Measurements from ENCODE around the gene FAM118A. TPM values are rescaled to one million over a fixed set of nuclear protein-coding genes. Genes with fewer than 3 reads are reported as not detected.

Gene FAM118A
- total RNA-seq, 1 donor from 2014 or later, result 18.3 TPM

DNA sequence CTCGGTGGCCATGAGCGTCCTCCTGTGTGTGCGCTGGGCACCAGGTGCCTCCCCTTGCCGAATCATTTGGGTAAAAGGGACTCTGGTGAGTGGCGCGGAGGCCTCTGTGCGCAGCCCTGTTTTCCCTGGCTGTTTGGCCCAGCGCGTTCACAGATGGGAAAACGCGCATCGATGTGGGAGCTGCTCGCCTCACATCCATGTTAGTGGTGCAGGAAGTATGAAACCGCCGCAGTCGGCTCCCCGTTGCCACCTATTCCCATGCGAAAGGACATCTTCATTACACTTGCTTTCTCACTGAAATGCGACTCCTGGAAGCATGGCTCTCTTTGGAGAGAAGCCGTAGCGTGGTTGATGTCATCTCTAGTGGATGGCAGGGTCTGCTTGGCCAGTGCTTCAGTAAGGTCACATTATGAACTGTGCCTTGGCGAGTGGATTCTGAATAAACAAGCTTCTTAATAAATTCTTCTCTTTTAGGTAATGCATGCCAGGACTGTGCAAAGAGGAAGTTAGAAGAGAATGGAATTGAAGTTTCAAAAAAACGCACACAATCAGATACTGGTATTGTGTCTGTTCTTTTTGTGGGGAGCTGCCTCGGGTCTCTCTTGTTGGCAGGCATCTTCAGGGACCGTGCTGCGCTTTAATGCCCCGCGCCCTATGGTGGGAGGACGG lies 26.3 kb downstream of the FAM118A start:
- H3K4me3 ChIP-seq (ENCODE audit: insufficient read depth, low read depth, low read length), result no peak overlapping the region
- H3K27me3 ChIP-seq (ENCODE audit: insufficient read depth, low read length), result no peaks in the 10 kb centered on the region
- H3K4me1 Mint-ChIP-seq (ENCODE audit: low read depth, unreplicated experiment), result no peaks in the 10 kb centered on the region
- no peaks in the 10 kb centered on the region for H3K79me2 ChIP-seq (ENCODE audit: insufficient read depth, low read length)
- no peak overlapping the region for H3K9ac ChIP-seq (ENCODE audit: low read length)
- H3K4me1 ChIP-seq (ENCODE audit: insufficient read depth, low read length), result peaks cover 7% of the 10 kb centered on the region
- FAIRE-seq (no peak), DNase-seq (ENCODE audit: low read depth) (no peak)
- H3K4me3 Mint-ChIP-seq (ENCODE audit: unreplicated experiment), result no peak overlapping the region
- no peak for TF ChIP-seq EZH2 (IDR thresholded peaks at IDR 0.05; ENCODE audit: insufficient read depth, low read length)
- TF ChIP-seq, protein P1, sequence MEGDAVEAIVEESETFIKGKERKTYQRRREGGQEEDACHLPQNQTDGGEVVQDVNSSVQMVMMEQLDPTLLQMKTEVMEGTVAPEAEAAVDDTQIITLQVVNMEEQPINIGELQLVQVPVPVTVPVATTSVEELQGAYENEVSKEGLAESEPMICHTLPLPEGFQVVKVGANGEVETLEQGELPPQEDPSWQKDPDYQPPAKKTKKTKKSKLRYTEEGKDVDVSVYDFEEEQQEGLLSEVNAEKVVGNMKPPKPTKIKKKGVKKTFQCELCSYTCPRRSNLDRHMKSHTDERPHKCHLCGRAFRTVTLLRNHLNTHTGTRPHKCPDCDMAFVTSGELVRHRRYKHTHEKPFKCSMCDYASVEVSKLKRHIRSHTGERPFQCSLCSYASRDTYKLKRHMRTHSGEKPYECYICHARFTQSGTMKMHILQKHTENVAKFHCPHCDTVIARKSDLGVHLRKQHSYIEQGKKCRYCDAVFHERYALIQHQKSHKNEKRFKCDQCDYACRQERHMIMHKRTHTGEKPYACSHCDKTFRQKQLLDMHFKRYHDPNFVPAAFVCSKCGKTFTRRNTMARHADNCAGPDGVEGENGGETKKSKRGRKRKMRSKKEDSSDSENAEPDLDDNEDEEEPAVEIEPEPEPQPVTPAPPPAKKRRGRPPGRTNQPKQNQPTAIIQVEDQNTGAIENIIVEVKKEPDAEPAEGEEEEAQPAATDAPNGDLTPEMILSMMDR (IDR thresholded peaks at IDR 0.05; ENCODE audit: insufficient read depth, low read depth, low read length), result no peak
- H2AFZ ChIP-seq (ENCODE audit: low read depth, low read length), result no peak overlapping the region
- no peaks in the 10 kb centered on the region for H3K9me3 Mint-ChIP-seq (ENCODE audit: unreplicated experiment)
- peaks cover 18% of the 10 kb centered on the region for H3K36me3 Mint-ChIP-seq (ENCODE audit: low read depth, unreplicated experiment)
- H3K27ac ChIP-seq (ENCODE audit: low read depth, low read length), result no peak overlapping the region
- no peak overlapping the region for H3K4me2 ChIP-seq (ENCODE audit: low read length)
- no peaks in the 10 kb centered on the region for H3K9me3 ChIP-seq (ENCODE audit: insufficient read depth, low read depth, low read length)
- H3K27me3 Mint-ChIP-seq (ENCODE audit: low read depth, unreplicated experiment), result no peaks in the 10 kb centered on the region
- H3K27ac Mint-ChIP-seq (ENCODE audit: unreplicated experiment), result no peak overlapping the region
- no peaks in the 10 kb centered on the region for H3K36me3 ChIP-seq (ENCODE audit: insufficient read depth, low read length)
- no peaks in the 10 kb centered on the region for H4K20me1 ChIP-seq (ENCODE audit: insufficient read depth, low read length)

DNA sequence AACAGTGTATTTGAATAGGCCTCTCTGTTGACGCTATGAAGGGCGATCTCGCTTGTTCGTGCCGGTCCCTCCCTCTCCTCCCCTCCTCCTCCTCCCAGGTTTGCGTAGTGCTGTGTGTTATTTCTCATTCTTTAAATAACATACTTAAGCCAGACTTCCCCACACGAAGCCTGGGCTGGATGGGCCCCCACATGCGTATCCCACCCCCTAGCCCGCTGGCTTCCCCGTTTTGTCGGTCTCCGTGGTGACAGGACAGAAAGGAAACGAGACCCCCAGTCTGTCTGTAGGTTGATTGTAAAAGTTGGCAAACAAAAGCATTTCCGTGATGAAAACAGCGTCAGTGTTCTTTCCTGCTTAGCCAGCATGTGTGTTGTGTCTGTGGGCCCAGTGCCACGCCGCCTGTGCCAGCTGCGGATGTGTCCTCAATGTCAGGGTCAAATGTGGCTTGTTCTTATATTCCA lies 27.3 kb downstream of the FAM118A start:
- peaks cover 2% of the 10 kb centered on the region for H3K36me3 ChIP-seq (ENCODE audit: insufficient read depth, low read length)
- no peak overlapping the region for H3K9ac ChIP-seq (ENCODE audit: low read length)
- no peak overlapping the region for H3K4me3 Mint-ChIP-seq (ENCODE audit: unreplicated experiment)
- H3K27me3 ChIP-seq (ENCODE audit: insufficient read depth, low read length), result no peaks in the 10 kb centered on the region
- H3K27ac ChIP-seq (ENCODE audit: low read depth, low read length), result no peak overlapping the region
- no peaks in the 10 kb centered on the region for H3K79me2 ChIP-seq (ENCODE audit: insufficient read depth, low read length)
- no peak for DNase-seq (ENCODE audit: low read depth)
- no peak overlapping the region for H2AFZ ChIP-seq (ENCODE audit: low read depth, low read length)
- H3K27me3 Mint-ChIP-seq (ENCODE audit: low read depth, unreplicated experiment), result no peaks in the 10 kb centered on the region
- H3K4me2 ChIP-seq (ENCODE audit: low read length), result peak overlapping the region; percentile 39
- no peaks in the 10 kb centered on the region for H3K9me3 ChIP-seq (ENCODE audit: insufficient read depth, low read depth, low read length)
- H3K4me1 Mint-ChIP-seq (ENCODE audit: low read depth, unreplicated experiment), result no peaks in the 10 kb centered on the region
- no peak for TF ChIP-seq EZH2 (IDR thresholded peaks at IDR 0.05; ENCODE audit: insufficient read depth, low read length)
- TF ChIP-seq, protein P1 (IDR thresholded peaks at IDR 0.05; ENCODE audit: insufficient read depth, low read depth, low read length), result no peak
- H3K36me3 Mint-ChIP-seq (ENCODE audit: low read depth, unreplicated experiment), result peaks cover 22% of the 10 kb centered on the region
- no peak overlapping the region for H3K27ac Mint-ChIP-seq (ENCODE audit: unreplicated experiment)
- FAIRE-seq, result no peak
- H3K9me3 Mint-ChIP-seq (ENCODE audit: unreplicated experiment), result no peaks in the 10 kb centered on the region
- H3K4me1 ChIP-seq (ENCODE audit: insufficient read depth, low read length), result peaks cover 7% of the 10 kb centered on the region
- H3K4me3 ChIP-seq (ENCODE audit: insufficient read depth, low read depth, low read length), result no peak overlapping the region
- no peaks in the 10 kb centered on the region for H4K20me1 ChIP-seq (ENCODE audit: insufficient read depth, low read length)

DNA sequence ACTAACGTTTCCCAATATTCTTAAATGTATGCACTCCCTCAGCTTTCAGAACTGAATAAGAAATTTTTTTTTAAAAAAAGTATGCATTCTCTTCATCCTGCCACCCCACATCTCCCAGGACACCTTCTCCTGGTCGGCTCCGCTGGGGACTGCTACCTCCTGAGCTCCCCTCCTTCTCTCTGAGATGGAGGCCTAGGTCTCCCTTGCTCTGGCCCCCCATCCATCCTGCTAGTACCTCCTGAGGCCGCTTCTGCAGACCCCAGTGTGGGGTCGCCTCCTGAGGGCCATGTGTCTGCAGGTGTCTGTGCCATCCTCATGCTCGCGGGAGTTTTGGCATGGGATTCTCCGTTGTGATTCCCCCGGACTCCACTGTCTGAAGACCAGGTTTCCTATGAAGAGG lies 27.8 kb downstream of the FAM118A start:
- H4K20me1 ChIP-seq (ENCODE audit: insufficient read depth, low read length), result no peaks in the 10 kb centered on the region
- DNase-seq (ENCODE audit: low read depth), result no peak
- peaks cover 7% of the 10 kb centered on the region for H3K4me1 ChIP-seq (ENCODE audit: insufficient read depth, low read length)
- no peaks in the 10 kb centered on the region for H3K27me3 ChIP-seq (ENCODE audit: insufficient read depth, low read length)
- no peak overlapping the region for H2AFZ ChIP-seq (ENCODE audit: low read depth, low read length)
- Mint-ChIP-seq H3K36me3 (ENCODE audit: low read depth, unreplicated experiment) (peaks cover 22% of the 10 kb centered on the region), H3K4me3 (ENCODE audit: unreplicated experiment) (no peak overlapping the region), H3K9me3 (ENCODE audit: unreplicated experiment) (no peaks in the 10 kb centered on the region), H3K4me1 (ENCODE audit: low read depth, unreplicated experiment) (no peaks in the 10 kb centered on the region), H3K27me3 (ENCODE audit: low read depth, unreplicated experiment) (no peaks in the 10 kb centered on the region), H3K27ac (ENCODE audit: unreplicated experiment) (no peak overlapping the region)
- H3K79me2 ChIP-seq (ENCODE audit: insufficient read depth, low read length), result no peaks in the 10 kb centered on the region
- H3K9ac ChIP-seq (ENCODE audit: low read length), result no peak overlapping the region
- H3K9me3 ChIP-seq (ENCODE audit: insufficient read depth, low read depth, low read length), result no peaks in the 10 kb centered on the region
- no peak overlapping the region for H3K4me3 ChIP-seq (ENCODE audit: insufficient read depth, low read depth, low read length)
- H3K27ac ChIP-seq (ENCODE audit: low read depth, low read length), result no peak overlapping the region
- no peak overlapping the region for H3K4me2 ChIP-seq (ENCODE audit: low read length)
- H3K36me3 ChIP-seq (ENCODE audit: insufficient read depth, low read length), result peaks cover 2% of the 10 kb centered on the region
- FAIRE-seq, result no peak
- no peak for TF ChIP-seq EZH2 (IDR thresholded peaks at IDR 0.05; ENCODE audit: insufficient read depth, low read length)
- TF ChIP-seq, protein P1 (IDR thresholded peaks at IDR 0.05; ENCODE audit: insufficient read depth, low read depth, low read length), result no peak

Data from astrocyte (in vitro differentiated cells and primary cell).